HEK293T (cell line): Measurements from ENCODE around the gene NIM1K.

Experiments used
- ARNT ChIP-seq: fragments of 450-650 bp; IDR thresholded peaks from 2 replicates; pipeline ENCODE4 v1.6.1; 2017; ENCODE audit warnings: mild to moderate bottlenecking
- CTBP1 ChIP-seq: fragments of 450-650 bp; IDR thresholded peaks from 2 replicates; pipeline ENCODE4 v1.6.1; 2016; ENCODE audit warnings: borderline replicate concordance
- ELF4 ChIP-seq: fragments of 450-650 bp; IDR thresholded peaks from 2 replicates; pipeline ENCODE4 v1.6.1; 2017; ENCODE audit warnings: antibody characterized with exemption
- FOXK2 ChIP-seq: fragments of 450-650 bp; IDR thresholded peaks from 2 replicates; pipeline ENCODE4 v1.6.1; 2016; ENCODE audit warnings: mild to moderate bottlenecking
- L3MBTL2 ChIP-seq: fragments of 450-650 bp; conservative IDR thresholded peaks from 2 replicates; pipeline ENCODE4 v1.6.1; 2016; ENCODE audit warnings: mild to moderate bottlenecking
- LEF1 ChIP-seq: fragments of 450-650 bp; IDR thresholded peaks from 2 replicates; pipeline ENCODE4 v1.6.1; 2017; ENCODE audit warnings: mild to moderate bottlenecking, borderline replicate concordance
- PKNOX1 ChIP-seq: fragments of 450-650 bp; IDR thresholded peaks from 2 replicates; pipeline ENCODE4 v1.6.1; 2016
- SP1 ChIP-seq: fragments of 450-650 bp; IDR thresholded peaks from 2 replicates; pipeline ENCODE4 v1.6.1; 2017
- SUZ12 ChIP-seq: fragments of 450-650 bp; IDR thresholded peaks from 2 replicates; pipeline ENCODE4 v1.6.1; 2016; ENCODE audit warnings: mild to moderate bottlenecking
- TARDBP ChIP-seq: fragments of 450-650 bp; IDR thresholded peaks from 2 replicates; pipeline ENCODE4 v1.6.1; 2016
- ZNF384 ChIP-seq: fragments of 450-650 bp; IDR thresholded peaks from 2 replicates; pipeline ENCODE4 v1.6.1; 2016

- TF ChIP-seq SP1 (no peak), CTBP1 (no peak), SUZ12 (no peak), L3MBTL2 (no peak), PKNOX1 (no peak), ZNF384 (no peak), ARNT (no peak), FOXK2 (no peak), ELF4 (no peak), LEF1 (no peak), TARDBP (no peak)
Observed at GRCh38 chr5:43243270-43243669, 51.2 kb downstream of the NIM1K start.
